ENCODE results near the gene MRC2.
A peak's percentile ranks its signal among the peaks of the same experiment; 100 is the strongest.
"Not testable (repeated sequence)": the region's sequence is repeated elsewhere in the genome, so short reads cannot be mapped to it uniquely, and the experiment has no call there.

Gene MRC2

DNA sequence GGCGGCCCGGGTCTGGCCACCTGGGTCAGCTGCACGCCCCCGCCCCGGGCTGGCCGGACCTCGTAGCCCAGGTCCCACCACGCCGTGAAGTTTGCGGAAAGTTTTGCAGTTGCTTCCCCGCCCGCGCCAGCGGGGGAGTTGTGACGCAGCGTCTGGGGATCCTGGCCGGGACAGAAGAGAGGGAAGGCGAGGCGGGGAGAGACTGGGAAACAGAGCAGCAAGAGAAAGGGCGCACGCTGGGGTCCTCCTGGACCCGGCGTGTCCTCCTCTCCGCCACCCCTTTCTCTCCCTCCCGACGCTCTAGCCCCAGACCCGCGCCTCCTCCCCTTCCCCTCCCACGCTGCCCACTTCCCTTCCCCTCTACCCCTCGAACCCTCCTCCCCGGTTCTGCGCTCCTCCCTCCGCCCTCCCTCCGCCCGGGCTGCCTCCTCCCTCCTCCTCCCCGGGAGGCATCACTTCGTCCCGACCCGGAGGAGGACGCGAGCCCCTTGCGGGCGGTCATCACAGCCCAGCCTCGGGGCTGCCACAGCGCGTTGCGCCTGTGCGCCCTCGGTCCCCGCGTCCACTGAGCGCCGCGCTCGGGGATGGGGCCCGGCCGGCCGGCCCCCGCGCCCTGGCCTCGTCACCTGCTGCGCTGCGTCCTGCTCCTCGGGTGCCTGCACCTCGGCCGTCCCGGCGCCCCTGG, at the start of gene MRC2:
Gene MRC2, plus strand, starts transcription at position 452 of the 685 bp plus-strand sequence. Its CDS starts 133 bp downstream, at position 585.
- no peak for DNase-seq

DNA sequence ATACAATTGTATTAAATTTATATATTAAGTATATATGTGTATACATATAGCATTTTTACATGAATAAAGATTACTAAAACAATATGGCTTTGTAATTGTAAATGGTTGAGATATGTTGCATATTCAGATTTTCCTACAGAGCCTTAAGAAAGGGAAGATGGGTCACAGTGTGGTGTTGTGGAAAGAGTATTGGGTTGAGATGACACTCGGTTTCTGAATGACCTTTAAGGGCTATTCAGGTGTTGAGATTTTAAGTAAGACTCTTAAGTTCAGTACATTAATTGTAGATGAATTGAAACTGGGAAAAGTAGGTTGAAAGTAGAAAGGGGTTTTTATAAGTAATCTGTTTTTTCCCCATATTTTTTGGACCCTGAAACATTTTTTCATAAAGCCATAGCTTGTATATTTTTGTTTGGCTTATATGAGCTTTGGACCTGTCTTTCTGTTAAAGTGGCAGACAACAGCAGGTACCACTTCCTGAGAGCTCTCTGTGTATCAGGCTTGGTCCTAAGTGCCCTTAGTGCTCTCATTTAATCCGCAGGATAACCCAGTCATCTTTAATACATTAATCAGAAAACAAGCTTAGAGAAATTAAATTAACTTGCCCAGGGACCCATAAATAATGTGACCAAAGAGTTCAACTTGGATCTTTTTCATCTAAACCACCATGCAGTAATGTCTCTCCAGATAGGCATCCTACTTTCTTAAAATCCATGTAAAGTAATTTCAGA, 48.5 kb upstream of the MRC2 start:
- no peak for DNase-seq

GRCh38 chr17:62580947-62581346, 46.5 kb upstream of the MRC2 start:
- DNase-seq, result no peak

- no peak for DNase-seq
These were observed 45.7 kb upstream of the MRC2 start for GRCh38 chr17:62581764-62582163.

GRCh38 chr17:62587554-62587953, 39.9 kb upstream of the MRC2 start:
- peak; percentile 46 for DNase-seq

DNA sequence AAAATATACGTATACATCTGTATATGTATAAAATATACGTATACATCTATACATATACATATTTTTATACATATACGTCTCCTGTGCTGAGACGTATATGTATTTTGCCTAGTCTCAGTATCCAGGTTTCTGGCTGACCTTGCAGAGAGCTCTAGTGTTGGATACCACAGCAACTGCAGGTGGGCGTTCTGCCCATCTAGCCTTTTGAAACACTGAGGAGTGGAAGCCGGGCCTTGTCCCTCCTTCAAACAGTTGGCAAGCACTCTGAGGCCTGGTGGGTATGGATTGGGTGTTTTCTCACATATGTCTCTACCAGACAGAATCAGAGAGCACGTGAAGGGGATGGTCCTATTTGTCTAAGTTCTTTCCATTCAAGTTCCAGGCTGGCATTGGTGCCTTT, 39.4 kb upstream of the MRC2 start:
- DNase-seq, result peak; percentile 20

GRCh38 chr17:62591333-62591732, 36.1 kb upstream of the MRC2 start:
- DNase-seq, result no peak

GRCh38 chr17:62591822-62592221, 35.6 kb upstream of the MRC2 start:
- not testable (repeated sequence) for DNase-seq

- no peak for DNase-seq
These were observed 35.0 kb upstream of the MRC2 start for GRCh38 chr17:62592341-62593099.

GRCh38 chr17:62595484-62595883, 32.0 kb upstream of the MRC2 start:
- DNase-seq, result no peak

DNA sequence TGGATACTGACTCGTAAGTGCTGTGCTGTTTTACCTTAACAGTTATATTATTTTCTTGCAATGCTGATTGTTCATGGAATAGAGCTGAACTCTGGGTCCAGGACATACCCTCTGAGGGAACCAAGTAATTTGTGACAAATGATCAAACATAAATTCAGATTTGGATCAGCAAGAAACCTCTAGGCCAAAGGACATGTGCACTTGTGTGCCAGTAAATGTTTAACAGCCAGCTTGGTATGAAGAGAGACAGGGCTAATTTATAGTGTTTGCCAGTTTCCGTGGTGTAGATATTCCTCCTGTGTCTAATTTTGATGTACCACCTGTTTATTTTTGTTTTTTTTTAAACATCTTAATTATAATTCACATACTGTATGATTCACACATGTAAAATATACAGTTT, 30.8 kb upstream of the MRC2 start:
- DNase-seq, result no peak

DNA sequence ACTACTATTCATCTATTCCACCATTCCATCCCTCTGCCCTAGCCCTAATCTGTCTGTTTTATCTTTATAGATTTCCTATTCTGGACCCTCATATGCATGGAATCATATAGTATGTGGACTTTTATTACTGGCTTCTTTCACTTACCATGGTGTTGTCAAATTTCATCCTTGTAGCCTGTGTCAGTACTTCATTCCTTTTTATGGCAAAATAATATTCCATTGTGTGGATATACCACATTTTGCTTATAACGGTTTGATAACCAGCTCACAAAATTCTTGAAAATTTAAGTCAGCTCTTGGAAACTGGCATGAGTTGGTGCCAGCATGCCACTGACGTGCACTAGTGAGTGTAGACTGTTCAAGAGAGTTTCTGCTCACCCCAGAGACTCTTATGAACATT, 30.3 kb upstream of the MRC2 start:
- DNase-seq, result no peak

DNA sequence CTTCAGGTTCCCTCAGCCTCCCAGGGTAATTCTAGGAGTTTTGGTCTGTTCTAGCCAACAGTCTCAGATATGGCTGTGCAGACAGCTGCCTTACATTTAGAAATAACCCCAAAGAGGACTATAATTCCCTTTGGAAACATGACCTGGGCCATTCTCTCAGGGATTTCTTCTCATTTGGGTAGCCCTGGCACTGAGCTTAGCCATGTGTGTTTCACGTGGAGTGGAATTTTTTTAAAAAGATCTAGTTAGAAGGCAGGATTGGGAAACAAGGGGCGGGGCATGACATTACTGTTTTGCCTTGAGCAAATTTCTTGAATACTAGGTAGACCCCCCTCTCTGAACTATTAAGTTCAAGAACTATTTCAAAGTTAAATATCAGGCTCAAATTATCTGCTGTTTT, 29.6 kb upstream of the MRC2 start:
- no peak for DNase-seq

- DNase-seq, result no peak
These were observed 27.4 kb upstream of the MRC2 start for GRCh38 chr17:62599964-62600657.

- no peak for DNase-seq
These were observed 26.7 kb upstream of the MRC2 start for GRCh38 chr17:62600805-62601204.

- no peak for DNase-seq
These were observed 26.0 kb upstream of the MRC2 start for GRCh38 chr17:62601471-62601870.

DNA sequence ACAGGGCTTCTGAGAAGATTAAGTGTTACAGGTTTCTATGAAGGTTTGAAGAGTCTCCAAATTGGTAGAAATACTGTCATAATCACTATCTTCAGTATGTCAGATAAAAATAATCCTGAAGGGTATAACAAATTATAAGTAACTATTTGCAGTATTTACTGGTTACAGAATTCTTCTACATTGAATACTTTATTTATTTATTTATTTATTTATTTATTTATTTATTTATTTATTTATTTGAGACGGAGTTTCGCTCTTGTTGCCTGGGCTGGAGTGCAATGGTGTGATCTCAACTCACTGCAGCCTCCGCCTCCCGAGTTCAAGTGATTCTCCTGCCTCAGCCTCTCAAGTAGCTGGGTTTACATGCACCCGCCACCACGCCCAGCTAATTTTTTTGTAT, 23.7 kb upstream of the MRC2 start:
- DNase-seq, result not testable (repeated sequence)

DNA sequence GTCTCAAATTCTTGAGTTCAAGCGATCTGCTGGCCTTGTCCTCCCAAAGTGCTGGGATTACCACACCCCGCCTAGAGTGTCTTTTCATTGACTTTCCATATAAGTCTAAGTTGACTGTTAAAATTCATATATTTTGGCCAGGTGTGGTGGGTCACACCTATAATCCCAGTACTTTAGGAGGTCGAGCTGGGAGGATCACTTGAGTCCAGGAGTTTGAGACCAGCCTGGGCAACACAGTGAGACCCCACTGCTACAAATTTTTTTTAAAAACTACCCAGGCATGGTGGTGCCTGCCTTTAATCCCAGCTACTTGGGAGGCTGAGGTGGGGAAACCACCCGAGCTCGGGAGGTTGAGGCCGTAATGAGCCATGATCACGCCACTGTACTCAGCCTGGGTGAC, 21.9 kb upstream of the MRC2 start:
- no peak for DNase-seq

GRCh38 chr17:62611292-62611691, 16.2 kb upstream of the MRC2 start:
- DNase-seq, result no peak

GRCh38 chr17:62611728-62612127, 15.7 kb upstream of the MRC2 start:
- DNase-seq, result no peak

DNA sequence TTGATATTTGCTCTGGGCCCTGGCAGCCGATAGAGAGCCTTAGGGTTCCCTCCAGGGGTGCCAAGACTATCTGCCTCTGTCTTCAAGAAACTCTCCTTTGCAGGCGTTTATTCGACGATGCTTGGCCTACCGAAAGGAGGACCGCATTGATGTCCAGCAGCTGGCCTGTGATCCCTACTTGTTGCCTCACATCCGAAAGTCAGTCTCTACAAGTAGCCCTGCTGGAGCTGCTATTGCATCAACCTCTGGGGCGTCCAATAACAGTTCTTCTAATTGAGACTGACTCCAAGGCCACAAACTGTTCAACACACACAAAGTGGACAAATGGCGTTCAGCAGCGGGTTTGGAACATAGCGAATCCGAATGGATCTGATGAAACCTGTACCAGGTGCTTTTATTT, 15.2 kb upstream of the MRC2 start:
- not testable (repeated sequence) for DNase-seq

DNA sequence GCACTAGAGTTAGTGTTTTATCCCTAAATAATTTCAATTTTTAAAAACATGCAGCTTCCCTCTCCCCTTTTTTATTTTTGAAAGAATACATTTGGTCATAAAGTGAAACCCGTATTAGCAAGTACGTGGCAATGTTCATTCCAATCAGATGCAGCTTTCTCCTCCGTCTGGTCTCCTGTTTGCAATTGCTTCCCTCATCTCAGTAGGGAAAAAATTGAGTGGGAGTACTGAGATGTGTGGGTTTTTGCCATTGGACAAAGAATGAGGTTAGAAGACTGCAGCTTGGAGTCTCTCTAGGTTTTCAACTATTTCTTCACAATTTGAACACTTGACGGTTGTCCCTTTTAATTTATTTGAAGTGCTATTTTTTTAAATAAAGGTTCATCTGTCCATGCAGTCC, 14.4 kb upstream of the MRC2 start:
- not testable (repeated sequence) for DNase-seq

DNA sequence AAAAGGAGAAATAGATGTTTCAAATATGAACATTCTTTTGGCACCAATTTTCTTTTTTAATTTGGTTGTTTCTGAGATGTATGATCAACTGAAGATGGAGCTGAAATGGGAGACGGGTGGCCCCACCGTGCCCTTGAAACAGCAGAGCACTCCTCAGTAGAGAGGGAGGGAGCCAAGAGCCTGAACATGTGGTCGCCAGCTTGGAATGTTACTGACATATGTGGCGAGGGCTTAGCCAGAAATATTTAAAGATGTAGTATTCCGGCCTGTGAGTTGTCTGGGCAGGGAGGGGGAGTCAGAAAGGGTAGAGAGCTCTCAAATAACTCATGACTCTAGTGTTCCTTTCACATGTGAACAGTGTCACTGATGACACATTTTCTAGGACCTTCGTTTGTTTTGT, 13.3 kb upstream of the MRC2 start:
- no peak for DNase-seq

All from NCI-H2029 (cell line).